ENCODE measurements around the gene RAB3GAP2.

DNA sequence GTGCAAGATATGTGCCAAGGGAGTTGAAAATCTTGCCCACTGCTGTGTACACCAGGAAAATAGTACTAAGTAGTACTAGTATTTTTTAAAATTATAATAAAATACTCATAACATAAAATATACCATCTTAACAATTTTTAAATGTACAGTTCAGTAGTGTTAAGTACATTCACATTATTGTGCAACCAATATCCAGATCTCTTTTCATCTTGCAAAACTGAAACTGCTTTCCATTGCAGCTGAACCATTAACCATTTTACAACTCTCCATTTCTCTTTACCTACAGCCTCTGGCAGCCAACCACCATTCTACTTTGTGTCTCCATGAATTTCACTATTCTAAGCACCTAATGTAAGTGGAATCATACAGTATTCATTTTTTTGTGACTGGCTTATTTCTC is 19.3 kb upstream of the RAB3GAP2 start:
- TF ChIP-seq, protein P1, sequence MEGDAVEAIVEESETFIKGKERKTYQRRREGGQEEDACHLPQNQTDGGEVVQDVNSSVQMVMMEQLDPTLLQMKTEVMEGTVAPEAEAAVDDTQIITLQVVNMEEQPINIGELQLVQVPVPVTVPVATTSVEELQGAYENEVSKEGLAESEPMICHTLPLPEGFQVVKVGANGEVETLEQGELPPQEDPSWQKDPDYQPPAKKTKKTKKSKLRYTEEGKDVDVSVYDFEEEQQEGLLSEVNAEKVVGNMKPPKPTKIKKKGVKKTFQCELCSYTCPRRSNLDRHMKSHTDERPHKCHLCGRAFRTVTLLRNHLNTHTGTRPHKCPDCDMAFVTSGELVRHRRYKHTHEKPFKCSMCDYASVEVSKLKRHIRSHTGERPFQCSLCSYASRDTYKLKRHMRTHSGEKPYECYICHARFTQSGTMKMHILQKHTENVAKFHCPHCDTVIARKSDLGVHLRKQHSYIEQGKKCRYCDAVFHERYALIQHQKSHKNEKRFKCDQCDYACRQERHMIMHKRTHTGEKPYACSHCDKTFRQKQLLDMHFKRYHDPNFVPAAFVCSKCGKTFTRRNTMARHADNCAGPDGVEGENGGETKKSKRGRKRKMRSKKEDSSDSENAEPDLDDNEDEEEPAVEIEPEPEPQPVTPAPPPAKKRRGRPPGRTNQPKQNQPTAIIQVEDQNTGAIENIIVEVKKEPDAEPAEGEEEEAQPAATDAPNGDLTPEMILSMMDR (IDR thresholded peaks at IDR 0.05): no peak
- TF ChIP-seq EZH2 (IDR thresholded peaks at IDR 0.05; ENCODE audit: borderline replicate concordance, insufficient read depth, low read depth, low read length, poor library complexity, severe bottlenecking): no peak

All from B cell (primary cell).